ENCODE data around the gene RNF157. TPM values are rescaled to one million over a fixed set of nuclear protein-coding genes. Genes with fewer than 3 reads are reported as not detected.
"Not testable (repeated sequence)": the region's sequence is repeated elsewhere in the genome, so short reads cannot be mapped to it uniquely, and the experiment has no call there.

RNF157 gene
- total and polyA plus RNA-seq, 2 experiments from 2014 or later: 11.0 to 15.0 TPM

GRCh38 chr17:76251478-76252039 lies 11.3 kb upstream of the RNF157 start:
- H3K4me1 ChIP-seq (ENCODE audit: low read depth): peaks cover 11% of the 10 kb centered on the region
- no peaks in the 10 kb centered on the region for H3K9me3 ChIP-seq (ENCODE audit: low read depth)
- no peaks in the 10 kb centered on the region for H3K27me3 ChIP-seq
- no peak for DNase-seq (ENCODE audit: low read depth in 1 of 2, low spot score in 1 of 2)
- H3K4me3 ChIP-seq: no peak overlapping the region
- no peak overlapping the region for H3K27ac ChIP-seq
- TF ChIP-seq CTCF (IDR thresholded peaks at IDR 0.05; ENCODE audit: low read depth, low read length): no peak
- H3K36me3 ChIP-seq: no peaks in the 10 kb centered on the region

GRCh38 chr17:76250141-76250540 lies 9.8 kb upstream of the RNF157 start:
- no peak for DNase-seq (ENCODE audit: low read depth in 1 of 2, low spot score in 1 of 2)
- H3K27ac ChIP-seq: no peak overlapping the region
- no peaks in the 10 kb centered on the region for H3K9me3 ChIP-seq (ENCODE audit: low read depth)
- H3K36me3 ChIP-seq: no peaks in the 10 kb centered on the region
- TF ChIP-seq CTCF (IDR thresholded peaks at IDR 0.05; ENCODE audit: low read depth, low read length): no peak
- H3K4me3 ChIP-seq: no peak overlapping the region
- peaks cover 17% of the 10 kb centered on the region for H3K4me1 ChIP-seq (ENCODE audit: low read depth)
- no peaks in the 10 kb centered on the region for H3K27me3 ChIP-seq

GRCh38 chr17:76248013-76248782 lies 7.9 kb upstream of the RNF157 start:
- TF ChIP-seq CTCF (IDR thresholded peaks at IDR 0.05; ENCODE audit: low read depth, low read length): peak; percentile 27
- Histone ChIP-seq H3K9me3 (ENCODE audit: low read depth) (no peaks in the 10 kb centered on the region), H3K4me1 (ENCODE audit: low read depth) (peaks cover 14% of the 10 kb centered on the region), H3K27ac (no peak overlapping the region), H3K36me3 (no peaks in the 10 kb centered on the region), H3K4me3 (no peak overlapping the region), H3K27me3 (no peaks in the 10 kb centered on the region)
- no peak for DNase-seq (ENCODE audit: low read depth in 1 of 2, low spot score in 1 of 2)

- H3K9me3 ChIP-seq (ENCODE audit: low read depth): no peaks in the 10 kb centered on the region
- no peak for TF ChIP-seq CTCF (IDR thresholded peaks at IDR 0.05; ENCODE audit: low read depth, low read length)
Observed at GRCh38 chr17:76247304-76247703, 7.0 kb upstream of the RNF157 start.

GRCh38 chr17:76246080-76247066 lies 6.1 kb upstream of the RNF157 start:
- Histone ChIP-seq H3K27me3 (no peaks in the 10 kb centered on the region), H3K4me3 (no peak overlapping the region), H3K9me3 (ENCODE audit: low read depth) (no peaks in the 10 kb centered on the region), H3K27ac (peak overlapping the region; percentile 14), H3K4me1 (ENCODE audit: low read depth) (peaks cover 14% of the 10 kb centered on the region), H3K36me3 (no peaks in the 10 kb centered on the region)
- no peak for TF ChIP-seq CTCF (IDR thresholded peaks at IDR 0.05; ENCODE audit: low read depth, low read length)
- peak; percentile 57 to 63 for DNase-seq (ENCODE audit: low read depth in 1 of 2, low spot score in 1 of 2)

More at GRCh38 chr17:76247304-76247703, 7.0 kb upstream of the RNF157 start:
- no peak overlapping the region for H3K27ac ChIP-seq
- no peak overlapping the region for H3K4me3 ChIP-seq
- no peaks in the 10 kb centered on the region for H3K27me3 ChIP-seq
- DNase-seq (ENCODE audit: low read depth in 1 of 2, low spot score in 1 of 2): no peak
- H3K36me3 ChIP-seq: no peaks in the 10 kb centered on the region
- peaks cover 14% of the 10 kb centered on the region for H3K4me1 ChIP-seq (ENCODE audit: low read depth)

- H3K4me1 ChIP-seq (ENCODE audit: low read depth): peaks cover 14% of the 10 kb centered on the region
- not testable (repeated sequence) for H3K36me3 ChIP-seq; H3K4me3 ChIP-seq; H3K27ac ChIP-seq; DNase-seq (ENCODE audit: low read depth in 1 of 2, low spot score in 1 of 2); H3K27me3 ChIP-seq; H3K9me3 ChIP-seq (ENCODE audit: low read depth)
Observed at GRCh38 chr17:76244721-76245120, 4.4 kb upstream of the RNF157 start.
